GM12872 (cell line): Measurements from ENCODE around the gene HBZ.

Experiments
- CTCF ChIP-seq: IDR thresholded peaks from 3 replicates; pipeline ENCODE4 v1.5.1; 2011; ENCODE audit warnings: low read depth, mild to moderate bottlenecking, low read length, moderate library complexity; ENCODE audit not compliant: insufficient read depth

The HBZ gene

GRCh38 chr16:116015-116414, 36.4 kb upstream of the HBZ start:
- TF ChIP-seq CTCF, result no peak

GRCh38 chr16:117379-118365, 34.8 kb upstream of the HBZ start:
- peak; percentile 87 for TF ChIP-seq CTCF

- no peak for TF ChIP-seq CTCF
Observed at GRCh38 chr16:118857-119256, 33.6 kb upstream of the HBZ start.

- TF ChIP-seq CTCF, result no peak
Observed at GRCh38 chr16:119295-119694, 33.1 kb upstream of the HBZ start.

- no peak for TF ChIP-seq CTCF
Observed at GRCh38 chr16:119835-120491, 32.5 kb upstream of the HBZ start.

- no peak for TF ChIP-seq CTCF
Observed at GRCh38 chr16:120756-121155, 31.7 kb upstream of the HBZ start.

- no peak for TF ChIP-seq CTCF
Observed at GRCh38 chr16:122361-122760, 30.1 kb upstream of the HBZ start.
